ENCODE data around the gene FBXO33. TPM values are rescaled to one million over a fixed set of nuclear protein-coding genes. Genes with fewer than 3 reads are reported as not detected.

Gene FBXO33
- total RNA-seq, 1 donor from 2014 or later: 9.4 TPM

DNA sequence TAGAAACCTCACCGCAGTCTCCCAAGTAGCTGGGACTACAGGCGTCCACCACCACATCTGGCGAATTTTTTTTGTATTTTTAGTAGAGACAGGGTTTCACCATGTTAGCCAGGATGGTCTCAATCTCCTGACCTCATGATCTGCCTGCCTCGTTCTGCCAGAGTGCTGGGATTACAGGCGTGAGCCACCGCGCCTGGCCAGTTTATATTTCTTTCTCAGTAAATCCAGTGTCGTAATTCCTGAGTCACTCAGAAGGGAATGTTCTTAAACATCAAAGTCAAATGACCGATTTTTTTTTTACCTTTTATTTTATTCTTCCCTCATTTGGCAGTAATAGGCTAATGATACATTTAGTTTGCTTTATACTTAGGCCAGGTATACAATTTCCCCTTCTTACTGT lies 80.5 kb downstream of the FBXO33 start:
- Histone ChIP-seq H2AFZ (ENCODE audit: low read depth, low read length) (no peak overlapping the region), H3K79me2 (ENCODE audit: insufficient read depth, low read length) (no peaks in the 10 kb centered on the region), H3K9me3 (ENCODE audit: insufficient read depth, low read depth, low read length) (no peaks in the 10 kb centered on the region), H3K27ac (ENCODE audit: low read depth, low read length) (no peak overlapping the region), H3K9ac (ENCODE audit: low read length) (no peak overlapping the region), H4K20me1 (ENCODE audit: insufficient read depth, low read length) (no peaks in the 10 kb centered on the region), H3K4me3 (ENCODE audit: insufficient read depth, low read depth, low read length) (no peak overlapping the region), H3K4me1 (ENCODE audit: insufficient read depth, low read length) (no peaks in the 10 kb centered on the region), H3K27me3 (ENCODE audit: insufficient read depth, low read length) (no peaks in the 10 kb centered on the region), H3K36me3 (ENCODE audit: insufficient read depth, low read length) (no peaks in the 10 kb centered on the region), H3K4me2 (ENCODE audit: low read length) (no peak overlapping the region)
- H3K27ac Mint-ChIP-seq (ENCODE audit: unreplicated experiment): no peak overlapping the region
- no peaks in the 10 kb centered on the region for H3K27me3 Mint-ChIP-seq (ENCODE audit: low read depth, unreplicated experiment)
- H3K4me1 Mint-ChIP-seq (ENCODE audit: low read depth, unreplicated experiment): no peaks in the 10 kb centered on the region
- peaks cover 10% of the 10 kb centered on the region for H3K9me3 Mint-ChIP-seq (ENCODE audit: unreplicated experiment)
- no peak overlapping the region for H3K4me3 Mint-ChIP-seq (ENCODE audit: unreplicated experiment)
- DNase-seq (ENCODE audit: low read depth) (no peak), FAIRE-seq (no peak)
- no peak for TF ChIP-seq CTCF (IDR thresholded peaks at IDR 0.05; ENCODE audit: insufficient read depth, low read depth, low read length)
- no peak for TF ChIP-seq EZH2 (IDR thresholded peaks at IDR 0.05; ENCODE audit: insufficient read depth, low read length)
- peaks cover 18% of the 10 kb centered on the region for H3K36me3 Mint-ChIP-seq (ENCODE audit: low read depth, unreplicated experiment)

- H3K27ac ChIP-seq (ENCODE audit: low read depth, low read length): no peak overlapping the region
- no peaks in the 10 kb centered on the region for H3K36me3 ChIP-seq (ENCODE audit: insufficient read depth, low read length)
- no peak overlapping the region for H3K9ac ChIP-seq (ENCODE audit: low read length)
- Mint-ChIP-seq H3K9me3 (ENCODE audit: unreplicated experiment) (peaks cover 8% of the 10 kb centered on the region), H3K4me3 (ENCODE audit: unreplicated experiment) (no peak overlapping the region), H3K27ac (ENCODE audit: unreplicated experiment) (no peak overlapping the region), H3K4me1 (ENCODE audit: low read depth, unreplicated experiment) (no peaks in the 10 kb centered on the region), H3K36me3 (ENCODE audit: low read depth, unreplicated experiment) (peaks cover 16% of the 10 kb centered on the region), H3K27me3 (ENCODE audit: low read depth, unreplicated experiment) (no peaks in the 10 kb centered on the region)
- FAIRE-seq: no peak
- no peaks in the 10 kb centered on the region for H3K27me3 ChIP-seq (ENCODE audit: insufficient read depth, low read length)
- H2AFZ ChIP-seq (ENCODE audit: low read depth, low read length): no peak overlapping the region
- H3K4me3 ChIP-seq (ENCODE audit: insufficient read depth, low read depth, low read length): no peak overlapping the region
- no peak for TF ChIP-seq EZH2 (IDR thresholded peaks at IDR 0.05; ENCODE audit: insufficient read depth, low read length)
- TF ChIP-seq CTCF (IDR thresholded peaks at IDR 0.05; ENCODE audit: insufficient read depth, low read depth, low read length): no peak
- no peak for DNase-seq (ENCODE audit: low read depth)
- no peaks in the 10 kb centered on the region for H3K4me1 ChIP-seq (ENCODE audit: insufficient read depth, low read length)
- H4K20me1 ChIP-seq (ENCODE audit: insufficient read depth, low read length): no peaks in the 10 kb centered on the region
- H3K79me2 ChIP-seq (ENCODE audit: insufficient read depth, low read length): no peaks in the 10 kb centered on the region
- no peak overlapping the region for H3K4me2 ChIP-seq (ENCODE audit: low read length)
- H3K9me3 ChIP-seq (ENCODE audit: insufficient read depth, low read depth, low read length): no peaks in the 10 kb centered on the region
These were observed 81.4 kb downstream of the FBXO33 start for GRCh38 chr14:39350866-39351265.

Other genes starting within 250 kb of the FBXO33 start
- 18.2 and 20.7 TPM in 2 replicates for gene MIA2, start 198.5 kb downstream of the FBXO33 start, total RNA-seq

Measured in astrocyte (in vitro differentiated cells and primary cell).